ENCODE results near the gene SRRT. TPM values are rescaled to one million over a fixed set of nuclear protein-coding genes. Genes with fewer than 3 reads are reported as not detected.
A peak's percentile ranks its signal among the peaks of the same experiment; 100 is the strongest.

Gene SRRT
- total RNA-seq, 4 donors from 2014 or later, result 35.0 to 47.3 (median 39.8) TPM

GRCh38 chr7:100885440-100886141, 10.7 kb downstream of the SRRT start:
- Histone ChIP-seq H3K4me1 (peaks cover 14 to 22% of the 10 kb centered on the region in 2 donors), H3K9me3 (no peaks in the 10 kb centered on the region), H3K27me3 (no peaks in the 10 kb centered on the region), H3K27ac (no peak overlapping the region), H3K36me3 (peaks cover 0 to 80% of the 10 kb centered on the region in 2 donors), H3K4me3 (no peak overlapping the region)
- ATAC-seq (no peak), DNase-seq (no peak)
- intact Hi-C loops (cut with DNase I; ENCODE audit: low total_unique reads) (no loop called here), in situ Hi-C loops (cut with MboI; ENCODE audit: low sequenced_read_pairs in 4 of 4) (no loop called here)
- TF ChIP-seq POLR2A (IDR thresholded peaks at IDR 0.05) (no peak), CTCF (IDR thresholded peaks at IDR 0.05 in 4 of 5, conservative IDR thresholded peaks at IDR 0.05 in 1 of 5) (no peak)

GRCh38 chr7:100886142-100886935, 11.4 kb downstream of the SRRT start:
- intact Hi-C loops (cut with DNase I; ENCODE audit: low total_unique reads), result no loop called here
- TF ChIP-seq CTCF (IDR thresholded peaks at IDR 0.05 in 4 of 5, conservative IDR thresholded peaks at IDR 0.05 in 1 of 5), result no peak
- TF ChIP-seq POLR2A (IDR thresholded peaks at IDR 0.05), result no peak
- Histone ChIP-seq H3K4me3 (no peak overlapping the region), H3K36me3 (peaks cover 0 to 73% of the 10 kb centered on the region in 2 donors), H3K27ac (peak overlapping the region in 1 of 4 donors; percentile 95), H3K4me1 (peaks cover 14 to 30% of the 10 kb centered on the region in 2 donors), H3K27me3 (no peaks in the 10 kb centered on the region), H3K9me3 (no peaks in the 10 kb centered on the region)
- ATAC-seq (no peak), DNase-seq (no peak)
- in situ Hi-C loops (cut with MboI; ENCODE audit: low sequenced_read_pairs in 4 of 4), result no loop called here

GRCh38 chr7:100886936-100887515, 12.1 kb downstream of the SRRT start:
- Histone ChIP-seq H3K27ac (peak overlapping the region in 3 of 4 donors; percentile 32 to 96 (median 95)), H3K4me1 (peaks cover 14 to 30% of the 10 kb centered on the region in 2 donors), H3K4me3 (no peak overlapping the region), H3K9me3 (no peaks in the 10 kb centered on the region), H3K27me3 (no peaks in the 10 kb centered on the region), H3K36me3 (peaks cover 0 to 66% of the 10 kb centered on the region in 2 donors)
- DNase-seq (no peak), ATAC-seq (no peak)
- no peak for TF ChIP-seq CTCF (IDR thresholded peaks at IDR 0.05 in 4 of 5, conservative IDR thresholded peaks at IDR 0.05 in 1 of 5)
- TF ChIP-seq POLR2A (IDR thresholded peaks at IDR 0.05), result no peak
- in situ Hi-C loops (cut with MboI; ENCODE audit: low sequenced_read_pairs in 4 of 4) (no loop called here), intact Hi-C loops (cut with DNase I; ENCODE audit: low total_unique reads) (no loop called here)

- Histone ChIP-seq H3K27ac (peak overlapping the region; percentile 48 to 99 (median 96)), H3K36me3 (peaks cover 0 to 59% of the 10 kb centered on the region in 2 donors), H3K9me3 (no peaks in the 10 kb centered on the region), H3K27me3 (no peaks in the 10 kb centered on the region), H3K4me3 (no peak overlapping the region), H3K4me1 (peaks cover 14 to 30% of the 10 kb centered on the region in 2 donors)
- no peak for ATAC-seq
- no peak for DNase-seq
- in situ Hi-C loops (cut with MboI; ENCODE audit: low sequenced_read_pairs in 4 of 4) (no loop called here), intact Hi-C loops (cut with DNase I; ENCODE audit: low total_unique reads) (no loop called here)
- no peak for TF ChIP-seq CTCF (IDR thresholded peaks at IDR 0.05 in 4 of 5, conservative IDR thresholded peaks at IDR 0.05 in 1 of 5)
- no peak for TF ChIP-seq POLR2A (IDR thresholded peaks at IDR 0.05)
Measured at GRCh38 chr7:100887516-100888290, 12.8 kb downstream of the SRRT start.

All from gastrocnemius medialis (tissue), 4 donors.